HG02938 (cell line): ENCODE results near the gene GABRP.

Experiments used
- ATAC-seq: cut with Tn5 transposase; IDR thresholded peaks from one replicate; pipeline ENCODE4 v1.9.1; 2021; ENCODE audit warnings: mild to moderate bottlenecking, moderate library complexity; ENCODE audit not compliant: unreplicated experiment

GABRP gene, protein sequence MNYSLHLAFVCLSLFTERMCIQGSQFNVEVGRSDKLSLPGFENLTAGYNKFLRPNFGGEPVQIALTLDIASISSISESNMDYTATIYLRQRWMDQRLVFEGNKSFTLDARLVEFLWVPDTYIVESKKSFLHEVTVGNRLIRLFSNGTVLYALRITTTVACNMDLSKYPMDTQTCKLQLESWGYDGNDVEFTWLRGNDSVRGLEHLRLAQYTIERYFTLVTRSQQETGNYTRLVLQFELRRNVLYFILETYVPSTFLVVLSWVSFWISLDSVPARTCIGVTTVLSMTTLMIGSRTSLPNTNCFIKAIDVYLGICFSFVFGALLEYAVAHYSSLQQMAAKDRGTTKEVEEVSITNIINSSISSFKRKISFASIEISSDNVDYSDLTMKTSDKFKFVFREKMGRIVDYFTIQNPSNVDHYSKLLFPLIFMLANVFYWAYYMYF

DNA sequence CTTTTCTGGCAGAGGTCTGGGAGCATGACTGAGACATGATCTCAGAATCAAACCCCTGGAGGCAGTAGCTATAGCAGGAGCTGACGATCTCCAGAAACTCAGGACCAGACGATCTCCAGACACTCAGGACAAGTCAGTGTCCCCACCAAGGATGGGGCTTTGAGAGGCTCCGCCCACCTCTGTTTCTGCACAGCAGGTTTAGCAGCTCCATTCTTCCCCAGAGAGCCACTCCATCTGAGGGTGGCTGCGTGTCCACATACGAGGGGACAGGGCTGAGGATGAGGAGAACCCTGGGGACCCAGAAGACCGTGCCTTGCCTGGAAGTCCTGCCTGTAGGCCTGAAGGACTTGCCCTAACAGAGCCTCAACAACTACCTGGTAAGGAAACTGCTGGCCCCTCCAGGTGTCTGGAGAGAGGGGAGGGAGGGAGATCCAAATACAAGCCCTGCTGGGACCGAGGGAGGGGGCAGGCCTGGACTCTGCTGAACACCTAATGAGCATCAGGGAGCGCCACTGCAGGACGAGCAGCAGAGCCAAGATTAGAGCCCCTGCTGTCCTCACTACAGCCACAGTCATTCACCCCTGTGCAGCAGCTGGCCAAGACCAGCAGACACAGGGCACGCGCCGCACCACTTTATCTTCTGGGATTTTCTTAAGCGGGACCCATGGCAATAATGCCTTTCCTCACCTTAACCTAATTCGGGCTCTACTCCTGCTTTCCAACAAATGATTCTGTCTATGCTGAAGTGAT lies at the start of gene GABRP:
GABRP (plus strand) TSS at position 228 of the 750 bp plus-strand sequence. CDS start 4,891 bp downstream, outside the sequence.
- no peak for ATAC-seq

DNA sequence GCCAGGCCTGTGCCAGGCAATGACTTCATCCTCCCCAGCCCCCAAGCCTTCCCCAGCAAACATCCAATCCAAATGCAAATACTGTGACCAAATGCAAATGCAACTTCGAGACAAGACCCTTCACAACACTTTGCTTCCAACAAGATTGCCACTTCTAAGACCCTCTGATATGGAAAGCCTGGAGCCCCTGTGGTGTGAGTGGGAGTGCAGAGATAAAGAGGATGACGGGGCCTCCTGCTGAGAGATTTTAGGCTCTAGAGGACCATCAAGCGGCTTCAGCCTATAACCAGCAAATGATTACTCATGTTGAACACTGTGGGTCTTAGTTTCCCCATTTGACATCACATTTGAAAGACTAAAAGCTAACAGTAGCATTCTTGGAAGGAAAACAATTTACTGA lies 46.6 kb upstream of the GABRP start:
- no peak for ATAC-seq

DNA sequence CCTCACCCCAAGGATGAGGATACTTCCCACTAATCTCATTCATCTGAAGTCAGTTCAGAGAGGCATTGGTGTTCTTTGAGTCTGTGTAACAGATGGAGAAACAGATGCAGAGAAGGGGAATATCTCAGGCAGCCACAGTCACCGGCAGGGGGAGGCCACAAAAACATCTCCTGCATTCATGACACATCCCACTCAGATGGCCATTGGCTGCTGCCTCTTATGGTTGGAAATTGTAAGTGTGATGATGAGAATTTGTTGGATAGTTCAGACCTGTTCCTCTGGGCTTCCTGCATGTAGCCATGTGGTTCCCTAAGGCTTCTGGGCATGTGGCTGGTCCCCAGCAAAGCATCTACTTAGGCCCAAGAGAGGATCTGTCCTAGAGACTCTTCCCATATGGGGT lies 45.9 kb upstream of the GABRP start:
- ATAC-seq = no peak

DNA sequence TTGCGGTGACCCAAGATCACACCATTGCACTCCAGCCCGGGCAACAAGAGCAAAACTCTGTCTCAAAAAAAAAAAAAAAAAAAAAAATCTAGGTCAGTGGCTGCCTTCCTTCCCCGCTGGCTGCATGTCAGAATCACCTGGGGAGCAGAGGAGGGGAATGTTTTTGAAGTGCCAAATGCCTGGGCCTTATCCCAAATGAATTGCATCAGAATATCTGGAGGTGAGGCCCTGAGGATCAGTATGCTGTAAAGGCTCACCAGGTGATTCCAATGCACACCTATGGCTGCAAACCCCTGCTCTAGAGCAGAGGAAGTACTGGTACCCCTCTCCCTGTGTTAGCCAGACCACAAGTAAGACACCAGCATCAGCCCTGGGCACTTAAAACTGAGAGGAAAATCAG lies 44.7 kb upstream of the GABRP start:
- ATAC-seq = no peak

DNA sequence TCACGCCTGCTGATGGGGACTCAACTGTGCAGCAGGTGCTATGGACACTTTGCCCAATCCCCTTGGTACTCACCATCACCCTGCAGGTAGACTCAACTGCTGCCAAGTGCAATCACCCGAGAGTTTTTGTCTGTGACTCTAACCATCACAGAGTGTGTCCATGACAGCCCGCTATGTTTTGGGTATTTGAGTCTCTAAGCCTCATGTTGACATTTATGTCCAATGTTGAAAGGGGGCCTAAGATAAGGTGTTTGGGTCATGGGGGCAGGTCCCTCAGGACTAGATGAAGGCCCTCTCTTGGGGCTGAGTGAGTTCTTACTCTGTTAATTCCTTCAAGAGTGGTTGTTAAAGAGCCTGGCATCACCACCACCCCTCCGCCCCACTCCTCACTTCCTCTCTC lies 44.1 kb upstream of the GABRP start:
- no peak for ATAC-seq

DNA sequence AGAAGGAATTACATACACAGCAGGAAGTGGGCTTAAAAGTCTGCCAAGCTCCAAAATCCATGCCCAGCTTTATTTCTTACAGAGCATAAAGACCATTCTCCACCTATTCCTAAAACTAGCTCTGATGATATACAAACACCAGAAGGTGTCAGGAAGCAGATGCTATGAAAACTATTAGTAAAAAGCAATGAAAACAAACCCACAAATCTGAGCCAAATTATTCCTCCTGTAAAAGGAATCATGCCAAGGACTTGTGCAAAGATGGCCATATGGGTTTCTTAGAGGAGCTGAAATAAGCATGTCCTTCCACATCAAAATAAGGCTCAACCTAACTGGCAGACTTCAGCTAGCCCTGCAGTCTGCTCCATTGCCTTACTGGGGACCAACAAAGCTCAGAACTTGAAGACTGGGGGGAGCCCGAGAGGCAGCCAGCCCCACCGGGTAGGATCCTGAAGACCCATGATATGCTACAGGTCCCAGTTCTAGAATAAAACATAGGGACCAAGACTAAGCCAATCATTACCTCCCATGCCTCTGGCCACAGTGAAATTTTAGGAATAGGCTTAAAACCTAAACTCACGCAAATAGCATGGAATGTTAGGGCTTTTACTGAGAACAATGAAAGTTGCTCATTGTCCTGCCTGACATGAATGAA lies 42.8 kb upstream of the GABRP start:
- no peak for ATAC-seq

DNA sequence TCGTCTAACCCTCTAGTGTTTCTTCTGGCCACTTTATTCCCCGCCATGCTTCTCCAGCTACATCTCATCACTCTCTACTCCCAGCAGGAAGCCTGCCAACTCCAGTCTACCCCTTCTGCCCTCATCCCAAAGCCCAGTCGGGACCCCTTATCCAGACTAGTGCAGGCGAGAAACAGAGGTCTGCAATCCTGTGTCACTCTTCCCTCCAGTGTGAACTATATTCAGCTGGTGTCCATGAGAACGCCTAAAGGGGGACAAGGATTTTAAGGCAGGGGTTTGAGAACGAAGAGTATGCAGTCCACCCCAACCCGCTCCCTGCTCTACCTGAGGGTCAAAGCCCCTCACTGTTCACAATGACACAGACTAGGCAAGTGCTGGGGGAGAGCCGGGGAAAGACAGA lies 41.7 kb upstream of the GABRP start:
- no peak for ATAC-seq

DNA sequence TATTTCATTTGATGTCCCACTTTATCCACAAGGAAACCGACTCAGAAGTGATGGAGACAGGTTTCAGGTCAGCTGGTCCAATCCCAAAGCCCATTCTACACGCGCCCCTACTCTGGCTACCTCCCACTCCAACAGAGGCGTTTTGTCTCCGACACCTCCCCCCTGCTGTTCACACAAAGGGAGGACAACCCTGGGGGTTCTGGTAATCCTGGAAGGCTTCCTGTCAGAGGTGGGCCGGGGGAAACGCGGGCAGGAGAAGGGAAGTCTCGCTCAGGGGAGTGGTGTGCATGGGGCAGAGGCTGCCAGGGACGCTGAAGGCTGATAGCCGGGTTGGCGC lies 39.7 kb upstream of the GABRP start:
- no peak for ATAC-seq

DNA sequence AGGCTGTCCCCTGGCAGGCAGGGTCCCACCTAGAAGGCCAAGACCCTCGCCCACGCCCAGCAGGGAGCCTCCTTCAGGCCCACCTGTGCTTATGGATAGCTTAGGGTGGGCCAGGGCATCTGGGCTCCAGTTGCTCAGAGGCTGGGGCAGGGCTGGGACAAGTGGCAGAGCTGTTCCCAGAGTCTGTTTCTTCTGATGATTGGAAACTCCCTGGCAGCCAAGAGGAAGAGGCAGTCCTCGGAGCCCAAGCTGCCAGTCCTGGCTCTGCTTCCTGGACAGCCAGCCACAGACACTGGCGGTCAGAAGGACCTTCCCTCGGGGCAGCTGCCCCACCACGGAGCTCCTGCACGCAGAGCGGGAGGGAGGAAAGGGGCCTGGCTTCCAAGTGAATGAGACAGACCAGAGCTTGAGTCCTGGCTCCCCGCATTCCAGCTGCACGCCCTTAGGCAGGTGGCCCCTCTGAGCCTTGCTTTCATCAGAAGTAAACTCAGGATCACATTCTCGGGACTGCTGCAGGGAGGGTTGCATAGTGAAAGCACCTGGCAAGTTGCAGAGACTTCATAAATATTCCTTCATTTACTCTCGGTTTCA lies 37.9 kb upstream of the GABRP start:
- no peak for ATAC-seq

DNA sequence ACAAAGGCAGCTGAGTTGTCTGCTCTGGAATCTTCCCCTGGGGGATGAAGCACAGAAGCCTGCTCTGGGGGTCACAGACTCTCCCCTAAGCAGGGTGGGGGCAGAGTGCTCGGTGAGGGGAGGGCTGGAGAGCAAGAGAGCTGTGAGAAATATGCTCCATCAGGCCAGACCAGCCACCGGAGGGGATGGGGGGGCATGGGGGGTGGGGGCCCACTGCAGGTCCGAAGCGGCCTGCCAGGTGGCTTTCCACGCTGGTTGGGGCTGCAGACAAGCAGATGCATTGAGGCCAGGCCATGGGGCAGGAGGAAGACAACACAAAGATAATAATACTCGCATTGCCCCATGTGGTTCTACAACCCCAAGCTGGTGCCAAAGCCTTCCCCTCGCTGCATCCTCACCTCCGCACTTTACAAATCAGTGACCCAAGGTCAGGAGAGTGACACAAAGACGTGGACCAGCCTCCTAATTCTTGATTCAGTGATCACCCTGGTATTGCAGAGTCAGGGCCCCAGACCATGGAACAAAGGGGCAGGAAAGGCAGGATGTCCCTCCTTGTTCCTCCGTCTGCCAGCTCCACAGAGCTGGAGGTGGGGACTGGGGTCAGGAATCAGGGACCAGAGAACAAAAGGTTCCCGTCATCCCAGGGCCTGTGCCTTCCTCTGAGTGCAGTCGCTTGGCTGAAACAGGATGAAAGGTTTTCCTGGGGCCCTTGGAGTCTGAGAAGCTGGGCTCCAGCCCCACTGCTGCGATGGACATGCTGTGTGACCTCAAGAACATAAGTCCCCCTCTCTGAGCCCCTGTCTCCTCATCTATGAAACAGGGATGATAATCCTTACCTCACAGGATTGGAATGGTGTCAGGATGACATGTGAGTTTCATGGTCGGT lies 37.2 kb upstream of the GABRP start:
- ATAC-seq = no peak

DNA sequence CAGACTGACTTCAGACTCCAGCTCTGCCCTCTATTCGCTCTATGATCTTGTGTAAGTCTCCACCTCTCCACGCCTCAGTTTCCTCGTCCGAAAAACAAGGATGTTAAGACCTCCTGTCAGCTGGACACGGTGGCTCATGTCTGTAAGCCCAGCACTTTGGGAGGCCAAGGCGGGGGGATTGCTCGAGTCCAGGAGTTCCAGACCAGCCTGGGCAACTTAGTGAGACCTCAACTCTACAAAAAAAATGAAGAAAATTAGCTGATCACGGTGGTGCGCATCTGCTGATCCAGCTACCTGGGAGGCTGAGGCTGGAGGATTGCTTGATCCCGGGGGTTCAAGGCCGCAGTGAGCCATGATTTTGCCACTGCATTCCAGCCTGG lies 36.6 kb upstream of the GABRP start:
- ATAC-seq = no peak

DNA sequence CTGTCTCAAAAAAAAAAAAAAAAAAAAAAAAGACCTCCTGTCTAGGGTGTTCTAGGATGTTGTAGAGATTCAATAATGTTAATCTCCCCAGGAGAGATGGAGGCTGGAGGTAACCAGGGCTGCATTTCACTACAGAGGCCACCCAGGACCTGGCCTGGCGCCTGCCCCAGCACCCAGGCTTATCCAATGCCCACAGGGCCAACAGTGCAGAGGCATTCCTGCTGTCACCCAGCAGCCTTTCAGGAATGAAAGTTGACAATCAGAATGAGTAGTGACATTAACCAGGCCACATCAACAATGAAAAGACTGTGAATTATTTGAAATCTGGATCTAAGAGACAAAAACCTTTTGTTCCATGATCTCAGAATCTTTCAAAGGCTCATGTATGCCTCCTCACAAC lies 36.2 kb upstream of the GABRP start:
- ATAC-seq = no peak

DNA sequence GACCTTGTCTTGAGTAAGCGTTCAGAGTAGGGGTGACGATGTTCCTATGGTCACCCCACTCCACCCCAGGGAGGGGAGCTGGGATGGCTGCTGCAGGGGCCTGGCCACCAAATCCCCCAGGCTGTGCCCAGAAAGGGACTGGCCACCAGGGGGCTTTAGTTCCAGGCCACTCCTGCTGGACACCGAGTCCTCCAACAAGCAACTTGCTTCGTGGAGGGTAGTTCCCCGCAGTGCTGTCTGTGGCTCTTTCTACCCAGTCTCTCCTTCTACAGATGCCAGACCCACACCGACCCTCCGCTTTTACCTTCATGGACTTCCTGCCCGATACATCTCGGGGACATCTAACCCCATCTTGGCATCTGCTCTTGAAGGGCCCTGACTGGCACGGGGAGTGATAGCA lies 35.7 kb upstream of the GABRP start:
- no peak for ATAC-seq

DNA sequence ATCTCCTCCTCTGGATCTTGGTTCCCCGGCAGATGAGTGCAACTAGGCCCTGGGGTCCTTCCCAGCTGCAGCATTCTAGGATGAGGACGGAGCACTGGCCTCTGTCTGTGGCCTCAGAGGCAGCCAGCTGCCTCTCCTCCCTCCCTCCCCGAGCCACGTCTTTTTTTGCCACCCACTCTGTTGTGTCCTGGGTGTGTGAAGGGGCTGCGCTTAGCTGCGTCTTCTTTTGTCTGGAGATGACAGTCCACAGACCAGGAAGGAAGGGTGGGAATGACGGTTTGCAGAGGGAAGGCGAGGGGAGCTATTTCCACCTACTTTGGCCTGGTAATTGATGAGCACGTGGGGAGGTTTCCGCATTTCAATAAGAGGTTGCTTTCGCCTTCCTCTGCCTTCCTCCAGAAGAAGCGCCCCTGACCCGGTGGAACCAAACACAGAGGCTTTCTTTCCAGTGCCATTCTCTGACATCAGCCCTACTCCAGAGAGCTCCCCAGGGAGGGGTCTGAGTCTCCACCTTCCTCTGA lies 34.5 kb upstream of the GABRP start:
- no peak for ATAC-seq

DNA sequence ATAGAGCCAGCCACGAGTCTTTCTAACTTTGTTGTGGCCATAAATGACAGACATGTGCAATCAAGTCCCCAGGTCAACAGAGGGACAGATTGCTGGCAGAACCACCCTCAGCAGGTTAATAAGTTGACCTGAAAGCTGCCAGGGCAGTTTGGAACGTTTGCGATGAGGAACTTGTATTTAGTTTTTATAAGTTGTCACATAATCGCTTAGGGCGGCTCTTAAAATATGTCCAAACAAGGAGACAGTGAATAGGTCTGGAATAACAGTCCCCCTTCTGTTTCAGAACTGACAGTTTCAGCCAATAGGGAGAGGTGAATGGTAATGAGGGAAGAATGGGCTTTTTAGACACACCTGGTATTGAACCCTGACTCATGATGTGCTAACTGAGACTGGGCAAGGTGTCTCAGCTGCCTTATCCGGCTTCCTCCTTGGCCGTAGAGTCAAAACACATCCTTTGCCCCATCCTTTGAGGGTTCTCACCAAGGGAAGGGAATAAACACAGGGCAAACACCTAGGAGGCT lies 33.6 kb upstream of the GABRP start:
- ATAC-seq = no peak

DNA sequence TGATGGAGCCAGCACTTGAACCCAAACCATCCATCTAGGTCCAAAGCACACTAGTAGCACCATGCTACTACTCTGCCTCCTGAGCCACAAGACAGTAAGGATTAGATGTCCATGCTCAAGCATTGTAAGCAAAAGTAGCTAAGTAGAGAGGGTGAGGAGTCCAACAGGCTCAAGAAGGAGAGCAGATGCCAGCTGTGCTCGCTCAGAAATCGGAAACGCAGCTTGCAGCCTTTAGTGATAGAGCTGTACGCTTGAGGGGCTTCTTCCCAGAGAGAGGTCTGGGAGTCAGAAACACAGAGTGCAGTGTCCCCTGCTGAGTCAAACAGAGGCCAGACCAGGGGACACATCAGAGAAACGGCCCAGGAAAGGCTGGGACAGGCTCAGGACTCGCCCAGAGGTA lies 32.7 kb upstream of the GABRP start:
- ATAC-seq = no peak

DNA sequence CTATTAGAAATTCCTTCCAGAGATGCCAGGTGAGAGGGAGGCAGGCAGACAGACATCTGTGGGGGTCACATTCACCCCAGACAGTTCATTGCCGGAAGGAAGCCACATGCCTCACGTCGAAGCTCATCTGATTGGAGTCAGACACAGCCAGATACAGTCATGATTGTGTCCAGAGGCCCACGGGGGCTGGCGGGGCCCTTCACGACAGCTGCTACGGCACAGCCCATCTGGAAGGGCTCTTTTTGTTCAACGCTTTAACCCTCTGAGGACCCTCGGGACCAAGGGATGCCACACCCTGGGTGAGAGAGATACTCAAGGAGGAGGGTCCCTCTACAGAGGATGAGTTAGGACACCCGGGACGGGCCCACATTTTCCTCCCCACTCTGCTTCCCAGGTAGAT lies 31.9 kb upstream of the GABRP start:
- ATAC-seq = no peak

DNA sequence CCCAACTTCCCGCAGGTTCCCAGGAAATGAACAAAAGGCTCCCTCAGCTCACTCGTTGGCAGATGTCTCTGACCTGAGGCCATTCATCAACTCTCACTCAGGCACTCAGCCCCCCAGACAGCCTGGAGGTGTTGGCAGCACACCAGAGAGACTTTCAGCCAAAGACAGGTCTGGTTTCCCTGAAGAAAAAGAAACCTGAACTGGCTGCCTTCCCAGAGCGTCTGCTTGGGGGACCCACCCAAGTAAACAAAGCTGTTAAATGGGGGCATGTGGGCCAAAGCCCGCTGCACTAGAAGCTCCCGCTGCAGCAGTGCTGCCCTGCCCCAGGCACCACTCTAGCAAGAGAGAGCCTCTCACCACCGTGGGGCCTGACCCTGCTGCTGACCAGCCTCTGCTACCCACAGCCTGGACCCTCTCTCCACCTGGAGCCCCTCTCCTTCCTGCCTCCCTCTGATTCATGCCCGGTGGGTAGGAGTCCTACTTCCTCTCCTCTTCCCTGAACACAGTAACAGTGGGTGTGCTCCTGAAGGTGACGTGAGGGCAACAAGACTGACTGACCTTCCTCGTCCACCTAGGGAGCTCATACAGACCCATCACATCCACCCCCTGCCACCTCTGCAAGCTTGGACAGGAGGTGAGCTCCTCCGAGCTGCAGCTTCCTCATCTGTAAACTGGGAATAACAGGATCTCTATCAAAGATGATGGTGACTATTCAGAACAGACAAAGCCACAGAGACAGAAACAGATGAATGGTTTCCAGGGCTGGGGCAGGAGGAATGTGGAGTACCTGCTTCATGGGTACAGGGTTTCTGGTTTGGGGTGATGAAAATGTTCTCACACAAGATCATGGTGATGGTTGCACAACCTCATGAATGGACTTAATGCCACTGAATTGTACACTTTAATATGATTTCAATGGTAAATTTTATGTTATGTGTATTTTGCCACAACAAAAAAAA lies 31.0 kb upstream of the GABRP start:
- ATAC-seq = no peak

DNA sequence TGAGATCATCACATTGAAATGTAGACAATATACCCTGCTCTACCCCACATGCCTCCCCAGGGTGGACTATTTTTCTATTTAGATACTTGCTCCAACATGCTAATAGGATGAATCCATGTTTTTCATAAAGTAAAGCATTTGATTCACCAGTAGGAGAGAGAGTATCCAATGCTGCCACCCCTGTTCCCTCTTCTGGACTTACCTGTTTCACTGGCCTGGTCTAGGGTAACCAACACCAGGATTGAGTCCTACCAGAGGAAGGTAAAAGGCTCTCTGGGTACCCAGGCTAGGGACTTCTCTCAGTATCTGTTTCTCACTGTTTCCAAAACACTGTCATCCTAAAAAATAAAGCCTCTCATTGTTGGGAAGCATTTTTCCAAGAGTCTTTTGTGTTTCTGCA lies 30.2 kb upstream of the GABRP start:
- no peak for ATAC-seq
